Panc1 (cell line): ENCODE measurements around the gene WRAP73. TPM values are rescaled to one million over a fixed set of nuclear protein-coding genes. Genes with fewer than 3 reads are reported as not detected.

Experiments
- ATAC-seq: fragments of 200-7000 bp; cut with Tn5 transposase; 2 replicates; pipeline ENCODE4 v1.9.1; 2020; ENCODE audit warnings: mild to moderate bottlenecking, moderate library complexity
- BruUV-seq: library from RNA; stranded (reverse); fragments of 400-500 nt; replicated peaks from 2 replicates; lab custom pipeline; 2021; lab: Mats Ljungman, UMichigan
- CTCF ChIA-PET: fragments of 300-600 bp; sonication (Branson Sonifier 250); formaldehyde crosslinking; loops from one replicate; lab custom pipeline; 2022; ENCODE audit warnings: antibody characterized with exemption; lab: Charles Lee
- POLR2A ChIA-PET: fragments of 300-600 bp; sonication (Branson Sonifier 250); formaldehyde crosslinking; loops from one replicate; lab custom pipeline; 2022; ENCODE audit warnings: antibody characterized with exemption; lab: Charles Lee
- DNase-seq: peaks from one replicate; pipeline ENCODE4 v3.0.0-alpha.2; 2010; ENCODE audit warnings: low read depth, low spot score
- H3K27ac ChIP-seq: 2 replicates; pipeline ENCODE4 v1.5.1; 2011; ENCODE audit warnings: mild to moderate bottlenecking, low read length, inconsistent platforms
- H3K27me3 ChIP-seq: fragments of 200-500 bp; sonication (Bioruptor generic); 2 replicates; pipeline ENCODE4 v1.6.0; 2014; ENCODE audit warnings: low read length, inconsistent platforms; ENCODE audit not compliant: control insufficient read depth, insufficient read depth
- H3K36me3 ChIP-seq: fragments of 200-500 bp; sonication (Bioruptor generic); 2 replicates; pipeline ENCODE4 v1.5.1; 2014; ENCODE audit warnings: inconsistent platforms, mild to moderate bottlenecking, low read length, moderate library complexity; ENCODE audit not compliant: control insufficient read depth, insufficient read depth
- H3K4me1 ChIP-seq: 2 replicates; pipeline ENCODE4 v1.5.1; 2011; ENCODE audit warnings: inconsistent platforms, mild to moderate bottlenecking, low read length, moderate library complexity; ENCODE audit not compliant: control insufficient read depth, insufficient read depth
- H3K4me3 ChIP-seq, 2 experiments: 2 replicates each; pipeline ENCODE4 v1.5.1; 2011 to 2012; ENCODE audit warnings: low read depth in 2 of 2, low read length in 2 of 2, mild to moderate bottlenecking in 2 of 2, inconsistent platforms in 1 of 2, moderate library complexity in 1 of 2
- H3K9me3 ChIP-seq: fragments of 200-500 bp; sonication (Bioruptor generic); 2 replicates; pipeline ENCODE4 v1.5.1; 2014; ENCODE audit warnings: low read depth, mild to moderate bottlenecking, inconsistent platforms, low read length, moderate library complexity; ENCODE audit not compliant: control insufficient read depth, insufficient read depth
- CTCF ChIP-seq: fragments of 450-650 bp; IDR thresholded peaks from 2 replicates; pipeline ENCODE4 v1.5.1; 2017; ENCODE audit warnings: mild to moderate bottlenecking
- POLR2AphosphoS5 ChIP-seq: IDR thresholded peaks from 2 replicates; pipeline ENCODE4 v1.6.1; 2012; ENCODE audit warnings: mild to moderate bottlenecking, low read depth, low read length, moderate library complexity
- SIN3A ChIP-seq: IDR thresholded peaks from 2 replicates; pipeline ENCODE4 v1.6.1; 2012; ENCODE audit warnings: low read depth, mild to moderate bottlenecking, low read length, moderate library complexity, borderline replicate concordance; ENCODE audit not compliant: insufficient read depth
- TCF7L2 ChIP-seq: IDR thresholded peaks from 2 replicates; pipeline ENCODE4 v1.6.1; 2011; ENCODE audit warnings: mild to moderate bottlenecking, low read depth, low read length, inconsistent platforms
- in situ Hi-C: cut with HindIII; loops from 2 replicates; pipeline ENCODE4 v1.10.0; 2016; ENCODE audit warnings: low sequenced_read_pairs, low pct_unique_long_range_greater_than_20kb
- intact Hi-C: fragments of 100-400 bp; cut with micrococcal nuclease; formaldehyde crosslinking; loops from one replicate; pipeline ENCODE4 v1.10.0; 2022; ENCODE audit not compliant: unreplicated experiment
- total RNA-seq: library from RNA; stranded (reverse); gene quantifications from one replicate; pipeline ENCODE4 v1.2.1, GENCODE V29; 2021; ENCODE audit not compliant: unreplicated experiment
- TF ChIP-seq, protein P1 (sequence below), 2 experiments: IDR thresholded peaks; 2 replicates each; pipeline ENCODE4 v1.6.1; 2011 to 2012; ENCODE audit warnings: low read depth in 2 of 2, control low read depth in 1 of 2, low read length in 1 of 2, mild to moderate bottlenecking in 1 of 2, moderate library complexity in 1 of 2; ENCODE audit not compliant: insufficient read depth in 1 of 2

Gene WRAP73
- total RNA-seq, 1 experiment from 2014 or later = 27.1 TPM

DNA sequence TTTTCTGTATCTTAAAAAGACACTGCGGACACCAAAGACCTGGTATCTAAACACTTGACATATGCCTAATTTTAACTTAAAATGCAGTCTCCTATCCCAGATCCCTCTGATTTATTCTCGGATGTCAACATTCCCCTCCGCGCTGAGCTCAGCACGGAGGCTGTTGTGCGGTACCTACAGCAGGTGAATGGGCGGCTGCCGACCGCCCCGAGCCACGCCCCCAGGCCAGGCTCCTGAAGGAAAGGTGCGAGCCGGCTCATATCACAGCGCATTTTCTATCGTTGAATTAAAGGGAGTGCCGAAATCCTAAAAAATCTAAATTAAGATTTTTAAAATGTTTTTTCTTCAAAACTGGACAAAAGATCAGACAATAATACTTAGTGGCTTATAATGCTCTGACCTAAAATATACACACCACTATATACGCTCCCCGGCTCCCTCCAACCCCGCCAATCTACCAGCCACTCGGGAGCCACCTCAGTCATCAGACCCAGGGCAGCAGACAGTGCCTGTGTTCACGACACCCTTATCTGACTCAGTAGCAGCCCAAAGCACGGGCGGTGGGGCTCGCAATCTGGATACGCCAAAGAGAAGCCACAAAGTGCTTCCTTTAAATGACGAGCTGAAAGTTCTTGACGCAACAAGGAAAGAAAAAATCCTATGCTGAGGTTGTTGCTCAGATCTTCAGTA is 4.1 kb downstream of the WRAP73 start:
- BruUV-seq = no TSS peak
- ChIA-PET POLR2A (no interaction called here), CTCF (no interaction called here)
- in situ Hi-C loops (no loop called here), intact Hi-C loops (no loop called here)
- Histone ChIP-seq H3K9me3 (no peaks in the 10 kb centered on the region), H3K27ac (no peak overlapping the region), H3K4me3 (no peak overlapping the region), H3K4me1 (peaks cover 7% of the 10 kb centered on the region; the same call in 1 of the 2 replicates), H3K27me3 (no peaks in the 10 kb centered on the region), H3K36me3 (peaks cover 3% of the 10 kb centered on the region)
- no peak for DNase-seq
- TF ChIP-seq POLR2AphosphoS5 = no peak
- no peak for ATAC-seq

DNA sequence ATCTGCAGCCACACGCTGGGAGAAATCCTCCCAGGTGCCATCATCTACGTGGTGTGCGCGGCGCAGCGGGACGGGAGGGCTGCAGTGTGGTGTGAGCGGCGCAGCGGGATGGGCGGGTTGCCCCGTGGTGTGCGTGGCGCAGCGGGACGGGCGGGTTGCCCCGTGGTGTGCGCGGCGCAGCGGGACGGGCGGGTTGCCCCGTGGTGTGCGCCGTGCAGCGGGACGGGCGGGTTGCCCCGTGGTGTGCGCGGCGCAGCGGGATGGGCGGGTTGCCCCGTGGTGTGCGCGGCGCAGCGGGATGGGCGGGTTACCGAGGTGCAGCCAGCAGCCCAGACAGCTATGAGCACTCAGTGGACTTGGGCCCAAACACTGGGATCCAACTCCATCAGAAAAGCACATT is 4.7 kb downstream of the WRAP73 start:
- Histone ChIP-seq H3K27ac (no peak overlapping the region), H3K9me3 (no peaks in the 10 kb centered on the region), H3K4me1 (peaks cover 7% of the 10 kb centered on the region; the same call in 1 of the 2 replicates), H3K4me3 (no peak overlapping the region), H3K27me3 (no peaks in the 10 kb centered on the region), H3K36me3 (peaks cover 3% of the 10 kb centered on the region)
- ChIA-PET CTCF (no interaction called here), POLR2A (no interaction called here)
- TF ChIP-seq, protein P1, sequence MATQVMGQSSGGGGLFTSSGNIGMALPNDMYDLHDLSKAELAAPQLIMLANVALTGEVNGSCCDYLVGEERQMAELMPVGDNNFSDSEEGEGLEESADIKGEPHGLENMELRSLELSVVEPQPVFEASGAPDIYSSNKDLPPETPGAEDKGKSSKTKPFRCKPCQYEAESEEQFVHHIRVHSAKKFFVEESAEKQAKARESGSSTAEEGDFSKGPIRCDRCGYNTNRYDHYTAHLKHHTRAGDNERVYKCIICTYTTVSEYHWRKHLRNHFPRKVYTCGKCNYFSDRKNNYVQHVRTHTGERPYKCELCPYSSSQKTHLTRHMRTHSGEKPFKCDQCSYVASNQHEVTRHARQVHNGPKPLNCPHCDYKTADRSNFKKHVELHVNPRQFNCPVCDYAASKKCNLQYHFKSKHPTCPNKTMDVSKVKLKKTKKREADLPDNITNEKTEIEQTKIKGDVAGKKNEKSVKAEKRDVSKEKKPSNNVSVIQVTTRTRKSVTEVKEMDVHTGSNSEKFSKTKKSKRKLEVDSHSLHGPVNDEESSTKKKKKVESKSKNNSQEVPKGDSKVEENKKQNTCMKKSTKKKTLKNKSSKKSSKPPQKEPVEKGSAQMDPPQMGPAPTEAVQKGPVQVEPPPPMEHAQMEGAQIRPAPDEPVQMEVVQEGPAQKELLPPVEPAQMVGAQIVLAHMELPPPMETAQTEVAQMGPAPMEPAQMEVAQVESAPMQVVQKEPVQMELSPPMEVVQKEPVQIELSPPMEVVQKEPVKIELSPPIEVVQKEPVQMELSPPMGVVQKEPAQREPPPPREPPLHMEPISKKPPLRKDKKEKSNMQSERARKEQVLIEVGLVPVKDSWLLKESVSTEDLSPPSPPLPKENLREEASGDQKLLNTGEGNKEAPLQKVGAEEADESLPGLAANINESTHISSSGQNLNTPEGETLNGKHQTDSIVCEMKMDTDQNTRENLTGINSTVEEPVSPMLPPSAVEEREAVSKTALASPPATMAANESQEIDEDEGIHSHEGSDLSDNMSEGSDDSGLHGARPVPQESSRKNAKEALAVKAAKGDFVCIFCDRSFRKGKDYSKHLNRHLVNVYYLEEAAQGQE (IDR thresholded peaks at IDR 0.05; ENCODE audit: insufficient read depth in 1 of 2, low read depth in 2 of 2, low read length in 1 of 2) = no peak
- TF ChIP-seq SIN3A (no peak), POLR2AphosphoS5 (no peak), CTCF (no peak), TCF7L2 (no peak)
- BruUV-seq = no TSS peak
- intact Hi-C loops (no loop called here), in situ Hi-C loops (no loop called here)
- DNase-seq (no peak), ATAC-seq (no peak)

DNA sequence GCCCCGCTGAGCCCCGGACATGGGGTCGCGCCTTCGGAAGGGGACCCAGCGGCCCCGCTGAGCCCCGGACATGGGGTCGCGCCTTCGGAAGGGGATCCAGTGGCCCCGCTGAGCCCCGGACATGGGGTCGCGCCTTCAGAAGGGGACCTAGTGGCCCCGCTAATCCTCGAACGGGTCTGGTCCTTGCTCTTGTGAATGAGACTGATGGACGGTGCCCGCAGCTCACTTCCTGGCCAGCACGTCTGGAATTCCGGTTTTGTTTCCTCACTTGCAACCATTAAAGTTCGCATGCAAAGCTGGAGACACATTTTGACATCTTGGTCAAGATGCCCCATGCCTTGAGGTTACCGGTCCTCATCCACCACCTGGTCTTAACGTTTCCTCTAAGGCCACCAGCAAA is 5.6 kb downstream of the WRAP73 start:
- Histone ChIP-seq H3K4me3 (no peak overlapping the region), H3K27ac (no peak overlapping the region), H3K36me3 (peaks cover 3% of the 10 kb centered on the region), H3K9me3 (no peaks in the 10 kb centered on the region), H3K4me1 (peaks cover 7% of the 10 kb centered on the region; the same call in 1 of the 2 replicates), H3K27me3 (no peaks in the 10 kb centered on the region)
- no TSS peak for BruUV-seq
- DNase-seq (no peak), ATAC-seq (no peak)
- in situ Hi-C loops = no loop called here
- CTCF ChIA-PET = no interaction called here
- POLR2A ChIA-PET = no interaction called here
- TF ChIP-seq, protein P1 (IDR thresholded peaks at IDR 0.05; ENCODE audit: insufficient read depth in 1 of 2, low read depth in 2 of 2, low read length in 1 of 2) = no peak
- TF ChIP-seq CTCF (no peak), SIN3A (no peak), POLR2AphosphoS5 (no peak), TCF7L2 (no peak)
- intact Hi-C loops = no loop called here
